Measurements from ENCODE around the gene CDH8.
"Not testable (repeated sequence)": the region's sequence is repeated elsewhere in the genome, so short reads cannot be mapped to it uniquely, and the experiment has no call there.

The CDH8 gene

DNA sequence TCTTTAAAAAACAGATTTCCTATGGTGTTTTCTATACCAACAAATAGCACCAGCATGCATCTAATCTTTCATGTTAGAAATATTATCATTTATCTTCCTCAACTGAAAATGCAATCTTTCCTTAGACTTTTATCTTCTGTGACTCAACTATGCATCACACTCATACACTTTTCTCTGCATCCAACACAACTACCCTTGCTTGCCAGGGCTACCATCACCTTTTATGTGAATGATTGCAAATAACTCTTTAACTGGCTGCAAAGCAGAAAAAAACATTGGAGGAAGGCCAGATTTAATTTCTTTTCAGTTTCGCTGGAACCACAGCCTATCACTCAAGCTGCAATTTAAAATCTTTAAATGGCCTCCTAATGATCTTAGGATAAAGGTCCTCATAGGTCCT, 212.9 kb downstream of the CDH8 start:
- Histone ChIP-seq H3K36me3 (ENCODE audit: control insufficient read depth, insufficient read depth, low read length) (no peaks in the 10 kb centered on the region), H3K4me3 (ENCODE audit: low read length) (no peak overlapping the region), H3K4me1 (ENCODE audit: control insufficient read depth, insufficient read depth, low read length) (no peaks in the 10 kb centered on the region), H3K9me3 (ENCODE audit: control insufficient read depth, low read length) (no peaks in the 10 kb centered on the region), H3K27me3 (ENCODE audit: control insufficient read depth, insufficient read depth, low read length) (no peaks in the 10 kb centered on the region), H3K9ac (ENCODE audit: low read length) (no peak overlapping the region)

DNA sequence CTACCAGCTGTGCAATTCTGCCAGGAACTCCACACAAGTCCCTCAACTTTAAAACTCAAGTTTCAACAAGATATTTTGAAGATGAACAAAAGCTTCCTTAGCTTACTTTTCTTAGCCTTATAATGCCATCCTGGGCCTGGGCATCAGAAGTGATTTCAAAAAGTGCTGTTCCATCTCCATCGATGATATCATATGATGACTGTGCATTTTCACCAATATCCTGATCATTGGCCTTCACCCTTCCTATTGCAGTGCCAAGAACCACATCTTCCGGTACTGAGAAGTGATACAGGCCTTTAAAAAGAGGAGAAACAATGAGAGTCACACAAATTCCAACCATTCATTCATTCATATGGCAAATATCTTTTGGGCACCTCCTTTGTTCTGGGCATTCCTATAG, 215.4 kb downstream of the CDH8 start:
- H3K9me3 ChIP-seq (ENCODE audit: control insufficient read depth, low read length): no peaks in the 10 kb centered on the region
- no peaks in the 10 kb centered on the region for H3K36me3 ChIP-seq (ENCODE audit: control insufficient read depth, insufficient read depth, low read length)
- H3K9ac ChIP-seq (ENCODE audit: low read length): no peak overlapping the region
- H3K4me3 ChIP-seq (ENCODE audit: low read length): no peak overlapping the region
- no peaks in the 10 kb centered on the region for H3K27me3 ChIP-seq (ENCODE audit: control insufficient read depth, insufficient read depth, low read length)
- H3K4me1 ChIP-seq (ENCODE audit: control insufficient read depth, insufficient read depth, low read length): no peaks in the 10 kb centered on the region

- no peaks in the 10 kb centered on the region for H3K4me1 ChIP-seq (ENCODE audit: control insufficient read depth, insufficient read depth, low read length)
- H3K27me3 ChIP-seq (ENCODE audit: control insufficient read depth, insufficient read depth, low read length): no peaks in the 10 kb centered on the region
- no peak overlapping the region for H3K9ac ChIP-seq (ENCODE audit: low read length)
- H3K4me3 ChIP-seq (ENCODE audit: low read length): no peak overlapping the region
- no peaks in the 10 kb centered on the region for H3K9me3 ChIP-seq (ENCODE audit: control insufficient read depth, low read length)
- no peaks in the 10 kb centered on the region for H3K36me3 ChIP-seq (ENCODE audit: control insufficient read depth, insufficient read depth, low read length)
Observed at GRCh38 chr16:61820398-61820797, 215.8 kb downstream of the CDH8 start.

DNA sequence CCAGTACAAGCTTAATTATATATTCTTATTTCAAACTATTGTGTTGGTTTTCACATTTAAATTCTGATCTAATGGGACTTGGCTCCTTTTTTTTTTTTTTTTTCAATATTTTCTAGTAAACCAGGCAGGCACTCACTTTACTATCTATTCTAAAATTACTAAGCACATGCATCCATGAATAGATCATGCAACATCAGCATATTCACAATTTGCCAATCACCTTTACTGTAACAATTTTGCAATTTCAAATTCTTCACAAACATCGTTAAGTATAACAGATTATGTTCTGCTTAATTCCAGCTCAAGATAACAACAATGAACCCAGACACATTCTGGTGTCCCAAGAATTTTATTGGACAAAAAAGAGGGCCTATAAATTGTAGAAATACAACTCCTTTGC, 217.4 kb downstream of the CDH8 start:
- no peaks in the 10 kb centered on the region for H3K36me3 ChIP-seq (ENCODE audit: control insufficient read depth, insufficient read depth, low read length)
- H3K27me3 ChIP-seq (ENCODE audit: control insufficient read depth, insufficient read depth, low read length): no peaks in the 10 kb centered on the region
- H3K4me1 ChIP-seq (ENCODE audit: control insufficient read depth, insufficient read depth, low read length): no peaks in the 10 kb centered on the region

GRCh38 chr16:61817583-61818278, 218.5 kb downstream of the CDH8 start:
- H3K9ac ChIP-seq (ENCODE audit: low read length): no peak overlapping the region
- no peaks in the 10 kb centered on the region for H3K27me3 ChIP-seq (ENCODE audit: control insufficient read depth, insufficient read depth, low read length)
- H3K9me3 ChIP-seq (ENCODE audit: control insufficient read depth, low read length): no peaks in the 10 kb centered on the region
- H3K36me3 ChIP-seq (ENCODE audit: control insufficient read depth, insufficient read depth, low read length): no peaks in the 10 kb centered on the region
- no peak overlapping the region for H3K4me3 ChIP-seq (ENCODE audit: low read length)
- no peaks in the 10 kb centered on the region for H3K4me1 ChIP-seq (ENCODE audit: control insufficient read depth, insufficient read depth, low read length)

More for the DNA sequence above, 217.4 kb downstream of the CDH8 start:
- Histone ChIP-seq H3K9me3 (ENCODE audit: control insufficient read depth, low read length) (no peaks in the 10 kb centered on the region), H3K9ac (ENCODE audit: low read length) (no peak overlapping the region), H3K4me3 (ENCODE audit: low read length) (no peak overlapping the region)

- Histone ChIP-seq H3K4me1 (ENCODE audit: control insufficient read depth, insufficient read depth, low read length) (no peaks in the 10 kb centered on the region), H3K9me3 (ENCODE audit: control insufficient read depth, low read length) (no peaks in the 10 kb centered on the region), H3K27me3 (ENCODE audit: control insufficient read depth, insufficient read depth, low read length) (no peaks in the 10 kb centered on the region), H3K9ac (ENCODE audit: low read length) (no peak overlapping the region), H3K4me3 (ENCODE audit: low read length) (no peak overlapping the region), H3K36me3 (ENCODE audit: control insufficient read depth, insufficient read depth, low read length) (no peaks in the 10 kb centered on the region)
Observed at GRCh38 chr16:61814726-61815347, 221.4 kb downstream of the CDH8 start.

DNA sequence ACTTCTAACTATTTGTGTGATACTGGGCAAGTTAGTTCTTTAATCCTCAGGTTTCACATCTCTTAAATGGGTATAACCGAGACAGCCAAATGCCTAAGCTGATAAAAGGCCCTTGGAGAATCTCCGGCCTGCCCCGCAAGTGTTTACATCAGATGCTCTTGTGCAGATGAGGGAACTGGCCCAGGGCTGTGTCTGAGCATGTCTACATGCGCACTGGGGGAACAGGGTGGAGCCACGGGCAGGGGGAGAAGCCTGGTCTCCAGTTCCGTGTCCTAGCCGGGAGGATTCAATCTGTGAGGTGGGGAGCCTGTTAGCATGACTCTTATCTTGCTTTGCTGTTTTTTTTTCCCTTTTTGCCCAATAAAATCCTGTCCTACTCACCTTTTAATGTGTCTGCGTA, 222.9 kb downstream of the CDH8 start:
- H3K36me3 ChIP-seq (ENCODE audit: control insufficient read depth, insufficient read depth, low read length): no peaks in the 10 kb centered on the region
- H3K9ac ChIP-seq (ENCODE audit: low read length): no peak overlapping the region
- H3K27me3 ChIP-seq (ENCODE audit: control insufficient read depth, insufficient read depth, low read length): no peaks in the 10 kb centered on the region
- H3K4me3 ChIP-seq (ENCODE audit: low read length): no peak overlapping the region
- H3K9me3 ChIP-seq (ENCODE audit: control insufficient read depth, low read length): no peaks in the 10 kb centered on the region
- no peaks in the 10 kb centered on the region for H3K4me1 ChIP-seq (ENCODE audit: control insufficient read depth, insufficient read depth, low read length)

DNA sequence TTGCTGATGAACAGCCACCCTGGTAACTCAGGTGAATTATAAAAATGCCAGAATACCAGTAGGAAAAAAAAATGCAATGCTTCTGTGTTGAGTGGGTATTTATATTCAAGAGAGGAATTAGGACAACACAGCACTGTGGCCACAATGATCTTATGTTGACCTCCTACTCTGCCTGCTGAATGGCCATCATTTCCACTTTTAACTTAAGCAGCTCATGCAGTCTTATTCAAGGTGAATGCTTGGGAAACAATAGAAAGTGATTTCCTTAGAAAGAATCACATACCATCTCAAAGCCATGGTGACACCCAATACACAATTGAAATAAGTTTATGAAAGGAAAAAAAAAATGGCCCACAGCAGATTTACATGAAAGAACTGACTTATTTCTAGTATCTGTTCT, 224.0 kb downstream of the CDH8 start:
- H3K4me1 ChIP-seq (ENCODE audit: control insufficient read depth, insufficient read depth, low read length): no peaks in the 10 kb centered on the region
- no peaks in the 10 kb centered on the region for H3K36me3 ChIP-seq (ENCODE audit: control insufficient read depth, insufficient read depth, low read length)
- no peaks in the 10 kb centered on the region for H3K9me3 ChIP-seq (ENCODE audit: control insufficient read depth, low read length)

GRCh38 chr16:61807551-61807950, 228.7 kb downstream of the CDH8 start:
- H3K9me3 ChIP-seq (ENCODE audit: control insufficient read depth, low read length): no peaks in the 10 kb centered on the region

More for the DNA sequence above, 224.0 kb downstream of the CDH8 start:
- H3K27me3 ChIP-seq (ENCODE audit: control insufficient read depth, insufficient read depth, low read length): no peaks in the 10 kb centered on the region
- no peak overlapping the region for H3K4me3 ChIP-seq (ENCODE audit: low read length)
- H3K9ac ChIP-seq (ENCODE audit: low read length): no peak overlapping the region

DNA sequence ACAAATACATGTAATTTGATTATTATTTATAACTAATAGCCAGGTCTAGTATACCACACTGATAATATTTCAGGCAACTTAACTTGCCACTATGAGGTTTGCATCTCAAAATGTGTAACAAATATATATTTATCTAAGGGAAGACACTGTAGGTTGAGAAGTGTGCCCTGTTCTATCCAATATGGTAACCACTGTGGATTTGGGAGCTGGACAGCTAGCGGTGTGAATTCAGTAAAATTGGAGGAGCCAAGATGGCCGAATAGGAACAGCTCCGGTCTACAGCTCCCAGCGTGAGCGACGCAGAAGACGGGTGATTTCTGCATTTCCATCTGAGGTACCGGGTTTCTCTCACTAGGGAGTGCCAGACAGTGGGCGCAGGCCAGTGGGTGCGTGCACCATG, 235.0 kb downstream of the CDH8 start:
- H3K36me3 ChIP-seq (ENCODE audit: control insufficient read depth, insufficient read depth, low read length); H3K4me1 ChIP-seq (ENCODE audit: control insufficient read depth, insufficient read depth, low read length); H3K4me3 ChIP-seq (ENCODE audit: low read length); H3K9ac ChIP-seq (ENCODE audit: low read length); H3K27me3 ChIP-seq (ENCODE audit: control insufficient read depth, insufficient read depth, low read length); H3K9me3 ChIP-seq (ENCODE audit: control insufficient read depth, low read length): not testable (repeated sequence)

More at GRCh38 chr16:61807551-61807950, 228.7 kb downstream of the CDH8 start:
- no peaks in the 10 kb centered on the region for H3K27me3 ChIP-seq (ENCODE audit: control insufficient read depth, insufficient read depth, low read length)
- H3K36me3 ChIP-seq (ENCODE audit: control insufficient read depth, insufficient read depth, low read length): no peaks in the 10 kb centered on the region
- no peaks in the 10 kb centered on the region for H3K4me1 ChIP-seq (ENCODE audit: control insufficient read depth, insufficient read depth, low read length)
- H3K4me3 ChIP-seq (ENCODE audit: low read length): no peak overlapping the region
- no peak overlapping the region for H3K9ac ChIP-seq (ENCODE audit: low read length)

GRCh38 chr16:61798741-61799140, 237.5 kb downstream of the CDH8 start:
- Histone ChIP-seq H3K27me3 (ENCODE audit: control insufficient read depth, insufficient read depth, low read length) (no peaks in the 10 kb centered on the region), H3K9ac (ENCODE audit: low read length) (no peak overlapping the region), H3K36me3 (ENCODE audit: control insufficient read depth, insufficient read depth, low read length) (no peaks in the 10 kb centered on the region), H3K4me1 (ENCODE audit: control insufficient read depth, insufficient read depth, low read length) (no peaks in the 10 kb centered on the region), H3K4me3 (ENCODE audit: low read length) (no peak overlapping the region), H3K9me3 (ENCODE audit: control insufficient read depth, low read length) (no peaks in the 10 kb centered on the region)

DNA sequence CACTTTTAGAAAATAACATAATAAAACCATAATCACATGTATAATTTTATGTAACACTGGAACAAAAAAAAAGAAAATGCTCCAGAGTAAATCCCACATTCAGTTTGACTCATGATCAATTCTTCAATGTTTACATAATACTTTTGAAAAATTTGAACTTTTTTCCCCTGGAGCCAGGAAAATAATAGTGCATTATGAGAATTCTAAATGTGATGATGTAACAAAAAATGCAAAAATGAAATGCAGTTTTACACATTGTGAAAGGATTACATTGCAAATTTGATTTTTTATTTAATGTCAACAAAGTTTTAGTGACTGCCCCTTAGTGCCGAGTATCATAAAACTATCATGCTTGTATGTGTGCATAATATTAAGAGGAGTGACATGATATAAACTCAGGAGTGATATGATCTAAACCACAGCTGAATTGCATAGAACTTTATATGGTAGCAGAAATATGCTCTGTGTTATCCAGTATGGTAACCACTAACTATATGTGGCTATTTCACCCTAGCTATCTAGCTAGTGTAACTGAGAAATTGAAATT, 238.2 kb downstream of the CDH8 start:
- no peaks in the 10 kb centered on the region for H3K4me1 ChIP-seq (ENCODE audit: control insufficient read depth, insufficient read depth, low read length)
- H3K9me3 ChIP-seq (ENCODE audit: control insufficient read depth, low read length): no peaks in the 10 kb centered on the region
- no peak overlapping the region for H3K4me3 ChIP-seq (ENCODE audit: low read length)
- H3K36me3 ChIP-seq (ENCODE audit: control insufficient read depth, insufficient read depth, low read length): no peaks in the 10 kb centered on the region
- H3K9ac ChIP-seq (ENCODE audit: low read length): no peak overlapping the region
- no peaks in the 10 kb centered on the region for H3K27me3 ChIP-seq (ENCODE audit: control insufficient read depth, insufficient read depth, low read length)
